ENCODE results near the gene UNC5CL. TPM values are rescaled to one million over a fixed set of nuclear protein-coding genes. Genes with fewer than 3 reads are reported as not detected.
A peak's percentile ranks its signal among the peaks of the same experiment; 100 is the strongest.

UNC5CL gene
- total RNA-seq, 1 experiment from 2014 or later = 5.5 TPM

GRCh38 chr6:41054511-41054910 lies 15.5 kb upstream of the UNC5CL start:
- no peak for TF ChIP-seq CTCF (IDR thresholded peaks at IDR 0.05; ENCODE audit: insufficient read depth in 1 of 2, low read depth in 1 of 2, low read length in 1 of 2, severe bottlenecking in 1 of 2, unreplicated experiment in 1 of 2)
- H3K27ac Mint-ChIP-seq (ENCODE audit: unreplicated experiment) = peak overlapping the region; percentile 65
- Histone ChIP-seq H3K4me1 (peaks cover 96% of the 10 kb centered on the region), H3K4me3 (ENCODE audit: low read depth, low read length) (no peak overlapping the region), H3K9me3 (no peaks in the 10 kb centered on the region), H3K27me3 (replicated peaks; ENCODE audit: control insufficient read depth, insufficient read depth, low read length) (no peaks in the 10 kb centered on the region), H3K36me3 (ENCODE audit: control insufficient read depth, insufficient read depth, low read length) (no peaks in the 10 kb centered on the region)
- no peaks in the 10 kb centered on the region for H3K27me3 Mint-ChIP-seq (ENCODE audit: insufficient read depth, unreplicated experiment)
- CTCF ChIA-PET = interaction anchor here (1.5 kb wide), 1 partner anchor 10 kb away, joined by 4 read pairs; no protein-coding TSS in a partner anchor
- no peak for DNase-seq
- H3K4me1 Mint-ChIP-seq (ENCODE audit: low read depth, unreplicated experiment) = peaks cover 76% of the 10 kb centered on the region
- H3K4me3 Mint-ChIP-seq (ENCODE audit: unreplicated experiment) = peak overlapping the region; percentile 31
- no TSS peak for BruUV-seq (replicated peaks)
- intact Hi-C loops (cut with micrococcal nuclease; ENCODE audit: unreplicated experiment) = no loop called here
- H3K9me3 Mint-ChIP-seq (ENCODE audit: unreplicated experiment) = no peaks in the 10 kb centered on the region
- no peaks in the 10 kb centered on the region for H3K36me3 Mint-ChIP-seq (ENCODE audit: insufficient read depth, unreplicated experiment)
- POLR2A ChIA-PET = interaction anchor here (1.1 kb wide), 1 partner anchor 18 kb away, joined by 5 read pairs; the partner anchor contains the start of genes NFYA and OARD1

GRCh38 chr6:41053041-41053440 lies 14.0 kb upstream of the UNC5CL start, which contains the start of gene APOBEC2:
Gene APOBEC2, plus strand, starts transcription at chr6:41053202. Its CDS starts 146 bp downstream, at chr6:41053348.
- H3K4me3 ChIP-seq (ENCODE audit: low read depth, low read length) = no peak within 1 kb of the TSS
- BruUV-seq (replicated peaks) = no TSS peak
- Mint-ChIP-seq H3K4me3 (ENCODE audit: unreplicated experiment) (no peak within 1 kb of the TSS), H3K36me3 (ENCODE audit: insufficient read depth, unreplicated experiment) (no peaks in the 10 kb centered on the region), H3K9me3 (ENCODE audit: unreplicated experiment) (no peaks in the 10 kb centered on the region), H3K4me1 (ENCODE audit: low read depth, unreplicated experiment) (peaks cover 76% of the 10 kb centered on the region), H3K27ac (ENCODE audit: unreplicated experiment) (peak within 1 kb of the TSS; percentile 70), H3K27me3 (ENCODE audit: insufficient read depth, unreplicated experiment) (no peaks in the 10 kb centered on the region)
- POLR2A ChIA-PET = no interaction called here
- intact Hi-C loops (cut with micrococcal nuclease; ENCODE audit: unreplicated experiment) = no loop called here
- H3K9me3 ChIP-seq = no peaks in the 10 kb centered on the region
- no peak for TF ChIP-seq CTCF (IDR thresholded peaks at IDR 0.05; ENCODE audit: insufficient read depth in 1 of 2, low read depth in 1 of 2, low read length in 1 of 2, severe bottlenecking in 1 of 2, unreplicated experiment in 1 of 2)
- no peaks in the 10 kb centered on the region for H3K27me3 ChIP-seq (replicated peaks; ENCODE audit: control insufficient read depth, insufficient read depth, low read length)
- no peaks in the 10 kb centered on the region for H3K36me3 ChIP-seq (ENCODE audit: control insufficient read depth, insufficient read depth, low read length)
- H3K4me1 ChIP-seq = peaks cover 98% of the 10 kb centered on the region
- CTCF ChIA-PET = interaction anchor here (1.2 kb wide), 1 partner anchor 12 kb away, joined by 5 read pairs; no protein-coding TSS in a partner anchor
- DNase-seq = no peak

- H3K36me3 ChIP-seq (ENCODE audit: control insufficient read depth, insufficient read depth, low read length) = no peaks in the 10 kb centered on the region
- H3K4me3 ChIP-seq (ENCODE audit: low read depth, low read length) = no peak overlapping the region
- Mint-ChIP-seq H3K4me3 (ENCODE audit: unreplicated experiment) (peak overlapping the region; percentile 2), H3K27me3 (ENCODE audit: insufficient read depth, unreplicated experiment) (no peaks in the 10 kb centered on the region), H3K27ac (ENCODE audit: unreplicated experiment) (peak overlapping the region; percentile 64), H3K36me3 (ENCODE audit: insufficient read depth, unreplicated experiment) (no peaks in the 10 kb centered on the region), H3K4me1 (ENCODE audit: low read depth, unreplicated experiment) (peaks cover 76% of the 10 kb centered on the region), H3K9me3 (ENCODE audit: unreplicated experiment) (no peaks in the 10 kb centered on the region)
- intact Hi-C loops (cut with micrococcal nuclease; ENCODE audit: unreplicated experiment) = no loop called here
- no peaks in the 10 kb centered on the region for H3K27me3 ChIP-seq (replicated peaks; ENCODE audit: control insufficient read depth, insufficient read depth, low read length)
- no peak for DNase-seq
- H3K4me1 ChIP-seq = peaks cover 99% of the 10 kb centered on the region
- ChIA-PET POLR2A (no interaction called here), CTCF (no interaction called here)
- no peaks in the 10 kb centered on the region for H3K9me3 ChIP-seq
- no TSS peak for BruUV-seq (replicated peaks)
- TF ChIP-seq CTCF (IDR thresholded peaks at IDR 0.05; ENCODE audit: insufficient read depth in 1 of 2, low read depth in 1 of 2, low read length in 1 of 2, severe bottlenecking in 1 of 2, unreplicated experiment in 1 of 2) = no peak
Observed at GRCh38 chr6:41051873-41052272, 12.9 kb upstream of the UNC5CL start.
